ENCODE results near the gene DQX1. TPM values are rescaled to one million over a fixed set of nuclear protein-coding genes. Genes with fewer than 3 reads are reported as not detected.
A peak's percentile ranks its signal among the peaks of the same experiment; 100 is the strongest.

Gene DQX1
- total and polyA plus RNA-seq, 2 of the 4 experiments (the other 2 are of a cell fraction), result 0.07 TPM; not detected in 1

- Histone ChIP-seq H3K9ac (ENCODE audit: low read depth, low read length) (no peak overlapping the region), H3K4me1 (ENCODE audit: control insufficient read depth, insufficient read depth, low read length) (peaks cover 18% of the 10 kb centered on the region), H2BK20ac (ENCODE audit: low read depth, low read length) (no peak overlapping the region), H3K4ac (ENCODE audit: low read depth, low read length) (no peak overlapping the region), H3K9me1 (ENCODE audit: insufficient read depth, low read length) (peaks cover 9% of the 10 kb centered on the region), H3K9me3 (ENCODE audit: control insufficient read depth, insufficient read depth, low read length) (no peaks in the 10 kb centered on the region), H3K56ac (ENCODE audit: extremely low read depth, insufficient read depth, low read length) (no peak overlapping the region), H2BK5ac (ENCODE audit: low read depth, low read length, poor library complexity, severe bottlenecking) (no peak overlapping the region), H2BK120ac (ENCODE audit: low read depth, low read length) (no peak overlapping the region), H3K14ac (replicated peaks; ENCODE audit: low read depth, low read length) (no peak overlapping the region), H2BK15ac (ENCODE audit: low read depth, low read length) (no peak overlapping the region), H2AFZ (replicated peaks; ENCODE audit: low read length, poor library complexity) (no peak overlapping the region), H3K27ac (ENCODE audit: insufficient read depth, low read length) (no peak overlapping the region), H3K79me1 (ENCODE audit: low read depth in 1 of 2, low read length in 2 of 2) (peaks cover 12 to 40% of the 10 kb centered on the region in 2 experiments), H3K4me3 (ENCODE audit: insufficient read depth, low read depth, low read length) (no peak overlapping the region), H3K23ac (ENCODE audit: low read depth, low read length) (no peak overlapping the region), H4K91ac (ENCODE audit: insufficient read depth, low read depth, low read length) (no peak overlapping the region), H4K8ac (ENCODE audit: low read depth in 2 of 2, low read length in 2 of 2) (peak overlapping the region in 1 of 2 experiments; percentile 30; a peak in 1 of 4 replicates), H3K18ac (ENCODE audit: low read depth, low read length) (no peak overlapping the region), H4K5ac (ENCODE audit: low read depth, low read length) (no peak overlapping the region), H3K4me2 (ENCODE audit: low read depth, low read length) (no peak overlapping the region), H2AK9ac (replicated peaks; ENCODE audit: low read depth, low read length, poor library complexity) (no peak overlapping the region), H2AK5ac (ENCODE audit: low read depth, low read length) (peak overlapping the region; percentile 85; the same call in 1 of the 2 replicates), H3K27me3 (ENCODE audit: control insufficient read depth, insufficient read depth, low read length) (peaks cover 16% of the 10 kb centered on the region), H3K36me3 (ENCODE audit: control insufficient read depth, insufficient read depth, low read length) (peaks cover 16% of the 10 kb centered on the region), H4K20me1 (ENCODE audit: insufficient read depth, low read length) (no peaks in the 10 kb centered on the region)
- intact Hi-C loops (cut with micrococcal nuclease) (no loop called here), dilution Hi-C loops (cut with HindIII; ENCODE audit: low sequenced_read_pairs, unreplicated experiment) (no loop called here), in situ Hi-C loops (cut with MboI; ENCODE audit: low sequenced_read_pairs) (no loop called here)
- no peak for ATAC-seq (ENCODE audit: low read depth)
- no TSS peak for BruUV-seq (replicated peaks)
- no CpG with 5 or more reads among the region's 3 CpGs for WGBS, 2 experiments (ENCODE audit: extremely low coverage in 2 of 2, insufficient read length in 1 of 2)
- TF ChIP-seq RFX5 (IDR thresholded peaks at IDR 0.05; ENCODE audit: low read depth, low read length), result no peak
- no peak for TF ChIP-seq RAD21 (IDR thresholded peaks at IDR 0.05; ENCODE audit: low read length)
- TF ChIP-seq MAZ (IDR thresholded peaks at IDR 0.05; ENCODE audit: borderline replicate concordance, low read depth, low read length), result no peak
- TF ChIP-seq POLR2A (IDR thresholded peaks at IDR 0.05; ENCODE audit: low read depth, low read length), result no peak
- TF ChIP-seq ELK1 (IDR thresholded peaks at IDR 0.05; ENCODE audit: borderline replicate concordance, low read depth, low read length), result no peak
- TF ChIP-seq FOS (IDR thresholded peaks at IDR 0.05; ENCODE audit: low read depth, low read length), result no peak
- TF ChIP-seq MAFK (IDR thresholded peaks at IDR 0.05; ENCODE audit: low read depth, low read length), result no peak
- no peak for TF ChIP-seq NFE2L2 (IDR thresholded peaks at IDR 0.05; ENCODE audit: low read depth, low read length)
- no peak for TF ChIP-seq RCOR1 (IDR thresholded peaks at IDR 0.05; ENCODE audit: insufficient replicate concordance, low read length)
- CTCF ChIA-PET, result no interaction called here
- POLR2A ChIA-PET (ENCODE audit: unreplicated experiment), result interaction anchor here (1.1 to 1.4 kb wide), 2 partner anchors 22 to 89 kb away, joined by 3 to 4 read pairs; partner anchors contain the start of genes CCDC142 and TTC31
- DNase-seq, result no peak
Observed at GRCh38 chr2:74504591-74504990, 21.4 kb downstream of the DQX1 start.

Data from IMR-90 (cell line).